Measurements from ENCODE around the gene DDAH1. TPM values are rescaled to one million over a fixed set of nuclear protein-coding genes. Genes with fewer than 3 reads are reported as not detected.
A peak's percentile ranks its signal among the peaks of the same experiment; 100 is the strongest.

DDAH1 gene
- total and polyA plus RNA-seq, 2 of the 8 experiments (the other 6 are each of a cell fraction or from before 2014, with no cell fraction given): 22.8 to 54.5 TPM

GRCh38 chr1:85283475-85284199 lies 181.3 kb downstream of the DDAH1 start:
- H3K4ac ChIP-seq (replicated peaks; ENCODE audit: insufficient read length, low read depth, low read length): no peak overlapping the region
- no peak overlapping the region for H3K4me3 ChIP-seq (ENCODE audit: extremely low read depth in 1 of 4, insufficient read depth in 2 of 4, low read depth in 3 of 4, low read length in 4 of 4)
- H3K4me2 ChIP-seq (ENCODE audit: insufficient read depth in 1 of 2, low read depth in 2 of 2, low read length in 2 of 2): no peak overlapping the region
- H2AFZ ChIP-seq (ENCODE audit: low read length): no peak overlapping the region
- H2BK20ac ChIP-seq (ENCODE audit: low read length): no peak overlapping the region
- no peak overlapping the region for H2AK5ac ChIP-seq (ENCODE audit: low read depth, low read length)
- no peak for DNase-seq (ENCODE audit: low read depth in 1 of 2, low spot score in 2 of 2)
- ChIA-PET POLR2A (ENCODE audit: partially characterized antibody) (interaction anchor here (0.8 to 2.2 kb wide), 4 partner anchors 7 to 301 kb away, joined by 3 to 6 read pairs (median 4); partner anchors contain the start of gene BCL10), CTCF (ENCODE audit: partially characterized antibody) (interaction anchor here (0.6 to 2.6 kb wide), 13 partner anchors 11 to 320 kb away, joined by 3 to 26 read pairs (median 4); partner anchors contain the start of gene C1orf52)
- no peak overlapping the region for H2BK5ac ChIP-seq (ENCODE audit: low read depth, low read length)
- no peaks in the 10 kb centered on the region for H3K79me2 ChIP-seq (ENCODE audit: control insufficient read depth in 1 of 2, insufficient read depth in 2 of 2, low read length in 2 of 2)
- H3K14ac ChIP-seq (ENCODE audit: insufficient read length): no peak overlapping the region
- no peaks in the 10 kb centered on the region for H4K20me1 ChIP-seq (replicated peaks in 1 of 2; ENCODE audit: control insufficient read depth in 1 of 2, insufficient read depth in 2 of 2, low read length in 2 of 2)
- H3K9me3 ChIP-seq (ENCODE audit: insufficient read depth in 2 of 2, low read depth in 1 of 2, low read length in 1 of 2): no peaks in the 10 kb centered on the region
- no peak overlapping the region for H2BK15ac ChIP-seq (ENCODE audit: low read length)
- H3K56ac ChIP-seq (replicated peaks; ENCODE audit: insufficient read length, low read depth, low read length): no peak overlapping the region
- TF ChIP-seq CEBPB (IDR thresholded peaks at IDR 0.05; ENCODE audit: low read depth, low read length) (peak; percentile 64; the same call in 1 of the 2 replicates), KDM4A (IDR thresholded peaks at IDR 0.05; ENCODE audit: low read depth, low read length, severe bottlenecking) (no peak)
- no peaks in the 10 kb centered on the region for H3K27me3 ChIP-seq (replicated peaks in 1 of 4; ENCODE audit: control insufficient read depth in 3 of 4, extremely low read depth in 1 of 4, insufficient read depth in 3 of 4, low read length in 3 of 4)
- H4K91ac ChIP-seq (replicated peaks; ENCODE audit: insufficient read length, low read length): no peak overlapping the region
- WGBS, 2 experiments (ENCODE audit: extremely low coverage in 1 of 2, insufficient coverage in 1 of 2, insufficient read length in 1 of 2, insufficient replicate concordance in 2 of 2, low coverage in 1 of 2, low lambda C conversion rate in 2 of 2, missing lambda C conversion rate in 1 of 2): 91% methylated on average over 10 of the region's 11 CpGs; no CpG with 5 or more reads in 1 of the 2 experiments
- H3K4me1 ChIP-seq (replicated peaks in 1 of 4; ENCODE audit: control insufficient read depth in 3 of 4, insufficient read depth in 4 of 4, low read length in 3 of 4): peaks cover 0 to 3% (median 1%) of the 10 kb centered on the region in 4 experiments; a peak in 3 of 7 replicates
- H3K79me1 ChIP-seq (ENCODE audit: low read depth, low read length): no peaks in the 10 kb centered on the region
- no peaks in the 10 kb centered on the region for H3K23me2 ChIP-seq (ENCODE audit: low read depth, low read length)
- no peaks in the 10 kb centered on the region for H3K36me3 ChIP-seq (ENCODE audit: control insufficient read depth in 2 of 4, insufficient read depth in 4 of 4, low read length in 3 of 4)
- no peak for FAIRE-seq
- H2BK120ac ChIP-seq (replicated peaks; ENCODE audit: low read depth, low read length): no peak overlapping the region
- H4K5ac ChIP-seq (ENCODE audit: insufficient read length, low read depth, low read length): no peak overlapping the region
- H3K9ac ChIP-seq (replicated peaks in 1 of 4; ENCODE audit: extremely low read depth in 1 of 4, low read depth in 3 of 4, low read length in 3 of 4): no peak overlapping the region
- H3K18ac ChIP-seq (ENCODE audit: extremely low read depth, low read length): no peak overlapping the region
- H2BK12ac ChIP-seq (ENCODE audit: low read depth, low read length): peak overlapping the region; percentile 39; the same call in 1 of the 2 replicates
- H3K27ac ChIP-seq (ENCODE audit: low read depth, low read length): no peak overlapping the region
- H4K8ac ChIP-seq (ENCODE audit: extremely low read depth, insufficient read depth, low read length): no peak overlapping the region; the same call in 1 of the 2 replicates
- H3K23ac ChIP-seq (ENCODE audit: insufficient read length): no peak overlapping the region
